K562 (cell line): ENCODE results near the gene MGRN1. TPM values are rescaled to one million over a fixed set of nuclear protein-coding genes. Genes with fewer than 3 reads are reported as not detected.

Experiments
- SIX5 ChIP-seq, 2 experiments: IDR thresholded peaks; 2 replicates each; pipeline ENCODE4 v1.6.1; 2011; ENCODE audit warnings: low read length in 2 of 2, borderline replicate concordance in 1 of 2, low read depth in 1 of 2, mild to moderate bottlenecking in 1 of 2, moderate library complexity in 1 of 2; ENCODE audit not compliant: insufficient read depth in 1 of 2
- ZNF764 ChIP-seq: fragments of 250-450 bp; sonication (Bioruptor Pico); IDR thresholded peaks from 2 replicates; pipeline ENCODE4 v1.4.0; 2020; ENCODE audit warnings: low read depth, mild to moderate bottlenecking, moderate library complexity
- polyA plus RNA-seq, 8 experiments: library from polyadenylated mRNA; depleted of rRNA in 4 of 8; stranded (reverse) in 5 of 8; unstranded in 3 of 8; fragments of >200 nt; fragmentation: Nextera tagmentation in 2 of 8; fragmentation: Illumina TruSeq in 1 of 8; extraction: Ambion mirVana in 2 of 8; extraction: Trizol in 1 of 8; gene quantifications; 2 replicates each; pipeline versions ENCODE4 v1.2.1 to v1.2.3, GENCODE V29; 2011 to 2014; ENCODE audit warnings: inconsistent platforms in 1 of 8, missing spikeins in 1 of 8
- total RNA-seq, 7 experiments: library from RNA; depleted of rRNA in 6 of 7; stranded (reverse); fragments of >200 nt in 6 of 7; fragmentation: Illumina TruSeq in 2 of 7; extraction: Trizol in 2 of 7; gene quantifications; 2 replicates each; pipeline versions ENCODE4 v1.2.1 to v1.2.3, GENCODE V29; 2011 to 2021; ENCODE audit warnings: low replicate concordance in 1 of 7
- TF ChIP-seq, protein P1 (sequence below): sonication (generic); formaldehyde crosslinking; IDR thresholded peaks from 2 replicates; pipeline ENCODE4 v1.8.0; 2023; ENCODE audit warnings: mild to moderate bottlenecking, missing genetic modification reagents
- TF ChIP-seq, protein P2 (sequence below), 2 experiments: fragments of 450-650 bp; conservative IDR thresholded peaks; 2 replicates each; pipeline ENCODE4 v1.6.1; 2017; ENCODE audit warnings: mild to moderate bottlenecking in 2 of 2, moderate library complexity in 2 of 2
- TF ChIP-seq, protein P3 (sequence below): sonication (generic); formaldehyde crosslinking; IDR thresholded peaks from 2 replicates; pipeline ENCODE4 v1.8.0; 2022; ENCODE audit warnings: missing genetic modification reagents, mild to moderate bottlenecking, moderate library complexity, borderline replicate concordance
- TF ChIP-seq, protein P4 (sequence below), 2 experiments: fragments of 450-650 bp; formaldehyde crosslinking in 1 of 2; IDR thresholded peaks; 2 replicates each; pipeline versions ENCODE4 v1.4.0 to v1.6.1; 2014 to 2020; ENCODE audit warnings: mild to moderate bottlenecking in 2 of 2, borderline replicate concordance in 1 of 2, low read depth in 1 of 2
- TF ChIP-seq, protein P5 (sequence below): sonication (generic); formaldehyde crosslinking; IDR thresholded peaks from 2 replicates; pipeline ENCODE4 v1.8.0; 2022; ENCODE audit warnings: mild to moderate bottlenecking, low read depth, missing genetic modification reagents

The MGRN1 gene
- total and polyA plus RNA-seq, 9 of the 15 experiments (the other 6 are each of a cell fraction or from before 2014, with no cell fraction given), result 0.15 to 37.9 (median 6.0) TPM

DNA sequence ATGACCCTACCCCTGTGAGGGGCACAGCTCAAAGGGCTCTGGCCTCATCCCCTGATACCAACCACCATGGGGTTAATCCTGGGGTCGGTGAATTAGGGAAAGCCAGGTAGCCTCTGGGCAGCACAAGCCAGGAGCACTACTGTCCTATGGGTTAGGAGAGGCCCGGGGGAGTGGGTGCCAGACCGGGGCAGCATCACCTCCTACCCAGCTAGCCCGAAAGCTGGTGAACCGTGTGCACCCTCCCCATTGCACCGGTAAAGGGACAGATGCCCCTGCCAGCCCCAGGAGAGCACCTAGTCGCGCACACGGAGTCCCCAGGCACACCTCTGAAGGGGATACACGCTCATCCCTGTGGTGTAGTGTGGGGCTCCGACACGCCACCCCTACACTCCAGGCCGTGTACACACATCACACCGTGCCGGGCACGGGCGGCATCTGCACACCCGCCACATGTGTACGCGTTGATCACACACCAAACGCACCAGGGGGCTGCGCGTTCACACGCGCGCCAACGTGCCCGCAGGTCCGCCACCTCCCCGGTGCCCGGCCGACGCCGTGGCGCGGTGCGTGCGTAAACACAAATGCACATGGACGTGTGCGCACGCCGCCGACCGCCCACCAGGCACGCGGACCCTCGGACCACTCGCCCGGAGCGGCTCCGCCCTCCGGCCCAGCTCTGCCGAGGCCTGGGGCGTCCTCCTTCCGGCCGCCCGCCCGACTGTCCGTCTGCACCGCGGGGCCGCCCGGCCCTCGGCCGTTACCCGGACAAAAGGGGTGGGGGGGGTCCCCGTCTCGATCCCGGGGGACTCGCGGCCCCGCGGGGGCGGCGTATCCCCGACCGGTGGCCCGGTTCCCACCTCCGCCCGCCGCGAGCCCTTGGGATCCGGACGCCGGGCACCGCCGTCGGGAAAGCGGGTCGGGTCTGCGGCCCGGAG is 10.7 kb upstream of the MGRN1 start (continued):
- TF ChIP-seq, protein P1, sequence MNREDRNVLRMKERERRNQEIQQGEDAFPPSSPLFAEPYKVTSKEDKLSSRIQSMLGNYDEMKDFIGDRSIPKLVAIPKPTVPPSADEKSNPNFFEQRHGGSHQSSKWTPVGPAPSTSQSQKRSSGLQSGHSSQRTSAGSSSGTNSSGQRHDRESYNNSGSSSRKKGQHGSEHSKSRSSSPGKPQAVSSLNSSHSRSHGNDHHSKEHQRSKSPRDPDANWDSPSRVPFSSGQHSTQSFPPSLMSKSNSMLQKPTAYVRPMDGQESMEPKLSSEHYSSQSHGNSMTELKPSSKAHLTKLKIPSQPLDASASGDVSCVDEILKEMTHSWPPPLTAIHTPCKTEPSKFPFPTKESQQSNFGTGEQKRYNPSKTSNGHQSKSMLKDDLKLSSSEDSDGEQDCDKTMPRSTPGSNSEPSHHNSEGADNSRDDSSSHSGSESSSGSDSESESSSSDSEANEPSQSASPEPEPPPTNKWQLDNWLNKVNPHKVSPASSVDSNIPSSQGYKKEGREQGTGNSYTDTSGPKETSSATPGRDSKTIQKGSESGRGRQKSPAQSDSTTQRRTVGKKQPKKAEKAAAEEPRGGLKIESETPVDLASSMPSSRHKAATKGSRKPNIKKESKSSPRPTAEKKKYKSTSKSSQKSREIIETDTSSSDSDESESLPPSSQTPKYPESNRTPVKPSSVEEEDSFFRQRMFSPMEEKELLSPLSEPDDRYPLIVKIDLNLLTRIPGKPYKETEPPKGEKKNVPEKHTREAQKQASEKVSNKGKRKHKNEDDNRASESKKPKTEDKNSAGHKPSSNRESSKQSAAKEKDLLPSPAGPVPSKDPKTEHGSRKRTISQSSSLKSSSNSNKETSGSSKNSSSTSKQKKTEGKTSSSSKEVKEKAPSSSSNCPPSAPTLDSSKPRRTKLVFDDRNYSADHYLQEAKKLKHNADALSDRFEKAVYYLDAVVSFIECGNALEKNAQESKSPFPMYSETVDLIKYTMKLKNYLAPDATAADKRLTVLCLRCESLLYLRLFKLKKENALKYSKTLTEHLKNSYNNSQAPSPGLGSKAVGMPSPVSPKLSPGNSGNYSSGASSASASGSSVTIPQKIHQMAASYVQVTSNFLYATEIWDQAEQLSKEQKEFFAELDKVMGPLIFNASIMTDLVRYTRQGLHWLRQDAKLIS (CRISPR knock-in tag), result peak; percentile 88; the same call in 1 of the 2 replicates
- TF ChIP-seq, protein P2, sequence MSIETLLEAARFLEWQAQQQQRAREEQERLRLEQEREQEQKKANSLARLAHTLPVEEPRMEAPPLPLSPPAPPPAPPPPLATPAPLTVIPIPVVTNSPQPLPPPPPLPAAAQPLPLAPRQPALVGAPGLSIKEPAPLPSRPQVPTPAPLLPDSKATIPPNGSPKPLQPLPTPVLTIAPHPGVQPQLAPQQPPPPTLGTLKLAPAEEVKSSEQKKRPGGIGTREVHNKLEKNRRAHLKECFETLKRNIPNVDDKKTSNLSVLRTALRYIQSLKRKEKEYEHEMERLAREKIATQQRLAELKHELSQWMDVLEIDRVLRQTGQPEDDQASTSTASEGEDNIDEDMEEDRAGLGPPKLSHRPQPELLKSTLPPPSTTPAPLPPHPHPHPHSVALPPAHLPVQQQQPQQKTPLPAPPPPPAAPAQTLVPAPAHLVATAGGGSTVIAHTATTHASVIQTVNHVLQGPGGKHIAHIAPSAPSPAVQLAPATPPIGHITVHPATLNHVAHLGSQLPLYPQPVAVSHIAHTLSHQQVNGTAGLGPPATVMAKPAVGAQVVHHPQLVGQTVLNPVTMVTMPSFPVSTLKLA (conservative IDR thresholded peaks at IDR 0.05), result peak; percentile 43 to 45
- TF ChIP-seq, protein P3, sequence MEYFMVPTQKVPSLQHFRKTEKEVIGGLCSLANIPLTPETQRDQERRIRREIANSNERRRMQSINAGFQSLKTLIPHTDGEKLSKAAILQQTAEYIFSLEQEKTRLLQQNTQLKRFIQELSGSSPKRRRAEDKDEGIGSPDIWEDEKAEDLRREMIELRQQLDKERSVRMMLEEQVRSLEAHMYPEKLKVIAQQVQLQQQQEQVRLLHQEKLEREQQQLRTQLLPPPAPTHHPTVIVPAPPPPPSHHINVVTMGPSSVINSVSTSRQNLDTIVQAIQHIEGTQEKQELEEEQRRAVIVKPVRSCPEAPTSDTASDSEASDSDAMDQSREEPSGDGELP (CRISPR knock-in tag), result peak; percentile 45
- TF ChIP-seq ZNF764 (CRISPR knock-in tag), result no peak
- no peak for TF ChIP-seq SIX5 (IDR thresholded peaks at IDR 0.05; ENCODE audit: borderline replicate concordance in 1 of 2, insufficient read depth in 1 of 2, low read depth in 1 of 2, low read length in 2 of 2)
- TF ChIP-seq, protein P4, sequence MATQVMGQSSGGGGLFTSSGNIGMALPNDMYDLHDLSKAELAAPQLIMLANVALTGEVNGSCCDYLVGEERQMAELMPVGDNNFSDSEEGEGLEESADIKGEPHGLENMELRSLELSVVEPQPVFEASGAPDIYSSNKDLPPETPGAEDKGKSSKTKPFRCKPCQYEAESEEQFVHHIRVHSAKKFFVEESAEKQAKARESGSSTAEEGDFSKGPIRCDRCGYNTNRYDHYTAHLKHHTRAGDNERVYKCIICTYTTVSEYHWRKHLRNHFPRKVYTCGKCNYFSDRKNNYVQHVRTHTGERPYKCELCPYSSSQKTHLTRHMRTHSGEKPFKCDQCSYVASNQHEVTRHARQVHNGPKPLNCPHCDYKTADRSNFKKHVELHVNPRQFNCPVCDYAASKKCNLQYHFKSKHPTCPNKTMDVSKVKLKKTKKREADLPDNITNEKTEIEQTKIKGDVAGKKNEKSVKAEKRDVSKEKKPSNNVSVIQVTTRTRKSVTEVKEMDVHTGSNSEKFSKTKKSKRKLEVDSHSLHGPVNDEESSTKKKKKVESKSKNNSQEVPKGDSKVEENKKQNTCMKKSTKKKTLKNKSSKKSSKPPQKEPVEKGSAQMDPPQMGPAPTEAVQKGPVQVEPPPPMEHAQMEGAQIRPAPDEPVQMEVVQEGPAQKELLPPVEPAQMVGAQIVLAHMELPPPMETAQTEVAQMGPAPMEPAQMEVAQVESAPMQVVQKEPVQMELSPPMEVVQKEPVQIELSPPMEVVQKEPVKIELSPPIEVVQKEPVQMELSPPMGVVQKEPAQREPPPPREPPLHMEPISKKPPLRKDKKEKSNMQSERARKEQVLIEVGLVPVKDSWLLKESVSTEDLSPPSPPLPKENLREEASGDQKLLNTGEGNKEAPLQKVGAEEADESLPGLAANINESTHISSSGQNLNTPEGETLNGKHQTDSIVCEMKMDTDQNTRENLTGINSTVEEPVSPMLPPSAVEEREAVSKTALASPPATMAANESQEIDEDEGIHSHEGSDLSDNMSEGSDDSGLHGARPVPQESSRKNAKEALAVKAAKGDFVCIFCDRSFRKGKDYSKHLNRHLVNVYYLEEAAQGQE (IDR thresholded peaks at IDR 0.05; ENCODE audit: borderline replicate concordance), result no peak
- TF ChIP-seq, protein P4 (CRISPR knock-in tag; IDR thresholded peaks at IDR 0.05; ENCODE audit: low read depth), result no peak
- TF ChIP-seq, protein P5, sequence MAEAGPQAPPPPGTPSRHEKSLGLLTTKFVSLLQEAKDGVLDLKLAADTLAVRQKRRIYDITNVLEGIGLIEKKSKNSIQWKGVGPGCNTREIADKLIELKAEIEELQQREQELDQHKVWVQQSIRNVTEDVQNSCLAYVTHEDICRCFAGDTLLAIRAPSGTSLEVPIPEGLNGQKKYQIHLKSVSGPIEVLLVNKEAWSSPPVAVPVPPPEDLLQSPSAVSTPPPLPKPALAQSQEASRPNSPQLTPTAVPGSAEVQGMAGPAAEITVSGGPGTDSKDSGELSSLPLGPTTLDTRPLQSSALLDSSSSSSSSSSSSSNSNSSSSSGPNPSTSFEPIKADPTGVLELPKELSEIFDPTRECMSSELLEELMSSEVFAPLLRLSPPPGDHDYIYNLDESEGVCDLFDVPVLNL (CRISPR knock-in tag), result 0 out of 2 replicates have a peak, but pooled peaks have one; percentile 68
